ENCODE data around the gene TPH2.
A peak's percentile ranks its signal among the peaks of the same experiment; 100 is the strongest.

The TPH2 gene

GRCh38 chr12:71967211-71967610 lies 28.6 kb downstream of the TPH2 start:
- DNase-seq = no peak

- DNase-seq = no peak
Measured at GRCh38 chr12:71969330-71969729, 30.7 kb downstream of the TPH2 start.

- DNase-seq = no peak
Measured at GRCh38 chr12:71970031-71970430, 31.4 kb downstream of the TPH2 start.

- no peak for DNase-seq
Measured at GRCh38 chr12:71972441-71973074, 33.9 kb downstream of the TPH2 start.

- no peak for DNase-seq
Measured at GRCh38 chr12:71973687-71974086, 35.0 kb downstream of the TPH2 start.

- no peak for DNase-seq
Measured at GRCh38 chr12:71980538-71980937, 41.9 kb downstream of the TPH2 start.

GRCh38 chr12:71981149-71981548 lies 42.5 kb downstream of the TPH2 start:
- DNase-seq = no peak

GRCh38 chr12:71994715-71995114 lies 56.1 kb downstream of the TPH2 start:
- DNase-seq = no peak

GRCh38 chr12:71999795-72000194 lies 61.1 kb downstream of the TPH2 start:
- no peak for DNase-seq

- DNase-seq = no peak
Measured at GRCh38 chr12:72000969-72001648, 62.5 kb downstream of the TPH2 start.

- no peak for DNase-seq
Measured at GRCh38 chr12:72006766-72007165, 68.1 kb downstream of the TPH2 start.

GRCh38 chr12:72010356-72010755 lies 71.7 kb downstream of the TPH2 start:
- no peak for DNase-seq

- DNase-seq = no peak
Measured at GRCh38 chr12:72011374-72011773, 72.7 kb downstream of the TPH2 start.

GRCh38 chr12:72012874-72013273 lies 74.2 kb downstream of the TPH2 start:
- DNase-seq = no peak

- no peak for DNase-seq
Measured at GRCh38 chr12:72015895-72016294, 77.2 kb downstream of the TPH2 start.

GRCh38 chr12:72017054-72017651 lies 78.5 kb downstream of the TPH2 start:
- DNase-seq = peak; percentile 45

- DNase-seq = no peak
Measured at GRCh38 chr12:72018036-72018435, 79.4 kb downstream of the TPH2 start.

GRCh38 chr12:72024613-72025012 lies 86.0 kb downstream of the TPH2 start:
- no peak for DNase-seq

- no peak for DNase-seq
Measured at GRCh38 chr12:72025524-72025923, 86.9 kb downstream of the TPH2 start.

GRCh38 chr12:72028966-72029365 lies 90.3 kb downstream of the TPH2 start:
- DNase-seq = no peak

- no peak for DNase-seq
Measured at GRCh38 chr12:72030277-72030676, 91.6 kb downstream of the TPH2 start.

GRCh38 chr12:72031066-72031465 lies 92.4 kb downstream of the TPH2 start:
- DNase-seq = no peak

- DNase-seq = no peak
Measured at GRCh38 chr12:72033991-72034390, 95.3 kb downstream of the TPH2 start.

- no peak for DNase-seq
Measured at GRCh38 chr12:72035625-72036024, 97.0 kb downstream of the TPH2 start.

- no peak for DNase-seq
Measured at GRCh38 chr12:72036393-72036792, 97.7 kb downstream of the TPH2 start.
